Measurements from ENCODE around the gene ATP6V0B. TPM values are rescaled to one million over a fixed set of nuclear protein-coding genes. Genes with fewer than 3 reads are reported as not detected.

The ATP6V0B gene
- total and polyA plus RNA-seq, 2 of the 13 experiments (the other 11 are each of a cell fraction or from before 2014, with no cell fraction given): 157 to 161 TPM

- TF ChIP-seq, protein P1, sequence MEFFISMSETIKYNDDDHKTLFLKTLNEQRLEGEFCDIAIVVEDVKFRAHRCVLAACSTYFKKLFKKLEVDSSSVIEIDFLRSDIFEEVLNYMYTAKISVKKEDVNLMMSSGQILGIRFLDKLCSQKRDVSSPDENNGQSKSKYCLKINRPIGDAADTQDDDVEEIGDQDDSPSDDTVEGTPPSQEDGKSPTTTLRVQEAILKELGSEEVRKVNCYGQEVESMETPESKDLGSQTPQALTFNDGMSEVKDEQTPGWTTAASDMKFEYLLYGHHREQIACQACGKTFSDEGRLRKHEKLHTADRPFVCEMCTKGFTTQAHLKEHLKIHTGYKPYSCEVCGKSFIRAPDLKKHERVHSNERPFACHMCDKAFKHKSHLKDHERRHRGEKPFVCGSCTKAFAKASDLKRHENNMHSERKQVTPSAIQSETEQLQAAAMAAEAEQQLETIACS (CRISPR knock-in tag; IDR thresholded peaks at IDR 0.05): peak; percentile 54
- TF ChIP-seq ZNF598 (CRISPR knock-in tag; IDR thresholded peaks at IDR 0.05; ENCODE audit: borderline replicate concordance) (peak; percentile 61; the same call in 1 of the 2 replicates), SRSF9 (IDR thresholded peaks at IDR 0.05; ENCODE audit: borderline replicate concordance, insufficient read depth, low read depth, low read length, poor library complexity, severe bottlenecking) (no peak), ZNF619 (CRISPR knock-in tag; IDR thresholded peaks at IDR 0.05) (no peak), ATF1 (CRISPR knock-in tag; IDR thresholded peaks at IDR 0.05) (no peak), HNRNPUL1 (IDR thresholded peaks at IDR 0.05; ENCODE audit: low read depth, low read length) (no peak), ZNF264 (CRISPR knock-in tag; IDR thresholded peaks at IDR 0.05) (no peak), ATF2 (CRISPR knock-in tag; IDR thresholded peaks at IDR 0.05) (no peak), ETV6 (CRISPR knock-in tag; conservative IDR thresholded peaks at IDR 0.05) (no peak), CREM (IDR thresholded peaks at IDR 0.05) (peak; percentile 90), CREM (CRISPR knock-in tag; IDR thresholded peaks at IDR 0.05) (peak; percentile 47; the same call in 1 of the 2 replicates), ZNF318 (CRISPR knock-in tag; IDR thresholded peaks at IDR 0.05) (no peak; the same call in 1 of the 2 replicates)
- TF ChIP-seq, protein P2, sequence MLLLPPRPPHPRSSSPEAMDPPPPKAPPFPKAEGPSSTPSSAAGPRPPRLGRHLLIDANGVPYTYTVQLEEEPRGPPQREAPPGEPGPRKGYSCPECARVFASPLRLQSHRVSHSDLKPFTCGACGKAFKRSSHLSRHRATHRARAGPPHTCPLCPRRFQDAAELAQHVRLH (CRISPR knock-in tag; IDR thresholded peaks at IDR 0.05; ENCODE audit: borderline replicate concordance, low read depth): peak; percentile 31; the same call in 1 of the 2 replicates
- TF ChIP-seq, protein P3, sequence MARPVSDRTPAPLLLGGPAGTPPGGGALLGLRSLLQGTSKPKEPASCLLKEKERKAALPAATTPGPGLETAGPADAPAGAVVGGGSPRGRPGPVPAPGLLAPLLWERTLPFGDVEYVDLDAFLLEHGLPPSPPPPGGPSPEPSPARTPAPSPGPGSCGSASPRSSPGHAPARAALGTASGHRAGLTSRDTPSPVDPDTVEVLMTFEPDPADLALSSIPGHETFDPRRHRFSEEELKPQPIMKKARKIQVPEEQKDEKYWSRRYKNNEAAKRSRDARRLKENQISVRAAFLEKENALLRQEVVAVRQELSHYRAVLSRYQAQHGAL (CRISPR knock-in tag; IDR thresholded peaks at IDR 0.05; ENCODE audit: not compliant biosample characterization): no peak
- TF ChIP-seq, protein P4, sequence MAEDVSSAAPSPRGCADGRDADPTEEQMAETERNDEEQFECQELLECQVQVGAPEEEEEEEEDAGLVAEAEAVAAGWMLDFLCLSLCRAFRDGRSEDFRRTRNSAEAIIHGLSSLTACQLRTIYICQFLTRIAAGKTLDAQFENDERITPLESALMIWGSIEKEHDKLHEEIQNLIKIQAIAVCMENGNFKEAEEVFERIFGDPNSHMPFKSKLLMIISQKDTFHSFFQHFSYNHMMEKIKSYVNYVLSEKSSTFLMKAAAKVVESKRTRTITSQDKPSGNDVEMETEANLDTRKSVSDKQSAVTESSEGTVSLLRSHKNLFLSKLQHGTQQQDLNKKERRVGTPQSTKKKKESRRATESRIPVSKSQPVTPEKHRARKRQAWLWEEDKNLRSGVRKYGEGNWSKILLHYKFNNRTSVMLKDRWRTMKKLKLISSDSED (CRISPR knock-in tag; IDR thresholded peaks at IDR 0.05): no peak
Observed at GRCh38 chr1:43974443-43975248, at the start of gene ATP6V0B (continued).

Data from HepG2 (cell line).